HEK293T (cell line): ENCODE results near the gene RGL2.
"Not testable (repeated sequence)": the region's sequence is repeated elsewhere in the genome, so short reads cannot be mapped to it uniquely, and the experiment has no call there.

ENCODE experiments used
- CTCF ChIA-PET: fragments of 350-600 bp; formaldehyde crosslinking; extraction: SDS; loops from one replicate; lab custom pipeline; 2021; ENCODE audit warnings: antibody characterized with exemption, inconsistent platforms; lab: Yijun Ruan, JAX
- POLR2A ChIA-PET: fragments of 350-600 bp; formaldehyde crosslinking; extraction: SDS; loops from one replicate; lab custom pipeline; 2020; ENCODE audit warnings: antibody characterized with exemption, inconsistent platforms; lab: Yijun Ruan, JAX
- DNase-seq: peaks from one replicate; pipeline ENCODE4 v3.0.0; 2012; ENCODE audit warnings: mixed read lengths; ENCODE audit errors: extremely low spot score
- ARNT ChIP-seq: fragments of 450-650 bp; IDR thresholded peaks from 2 replicates; pipeline ENCODE4 v1.6.1; 2017; ENCODE audit warnings: mild to moderate bottlenecking
- BHLHE40 ChIP-seq: fragments of 450-650 bp; IDR thresholded peaks from 2 replicates; pipeline ENCODE4 v1.6.1; 2016; ENCODE audit warnings: mild to moderate bottlenecking, moderate library complexity, borderline replicate concordance
- CTBP1 ChIP-seq: fragments of 450-650 bp; IDR thresholded peaks from 2 replicates; pipeline ENCODE4 v1.6.1; 2016; ENCODE audit warnings: borderline replicate concordance
- ELF4 ChIP-seq: fragments of 450-650 bp; IDR thresholded peaks from 2 replicates; pipeline ENCODE4 v1.6.1; 2017; ENCODE audit warnings: antibody characterized with exemption
- FOXA1 ChIP-seq: fragments of 450-650 bp; IDR thresholded peaks from 2 replicates; pipeline ENCODE4 v1.6.1; 2016; ENCODE audit warnings: mild to moderate bottlenecking
- FOXK2 ChIP-seq: fragments of 450-650 bp; IDR thresholded peaks from 2 replicates; pipeline ENCODE4 v1.6.1; 2016; ENCODE audit warnings: mild to moderate bottlenecking
- FOXM1 ChIP-seq: fragments of 450-650 bp; IDR thresholded peaks from 2 replicates; pipeline ENCODE4 v1.6.1; 2017; ENCODE audit warnings: mild to moderate bottlenecking, borderline replicate concordance
- HDGF ChIP-seq: fragments of 450-650 bp; IDR thresholded peaks from 2 replicates; pipeline ENCODE4 v1.6.1; 2017; ENCODE audit warnings: antibody characterized with exemption, borderline replicate concordance
- L3MBTL2 ChIP-seq: fragments of 450-650 bp; conservative IDR thresholded peaks from 2 replicates; pipeline ENCODE4 v1.6.1; 2016; ENCODE audit warnings: mild to moderate bottlenecking
- LEF1 ChIP-seq: fragments of 450-650 bp; IDR thresholded peaks from 2 replicates; pipeline ENCODE4 v1.6.1; 2017; ENCODE audit warnings: mild to moderate bottlenecking, borderline replicate concordance
- NFRKB ChIP-seq: fragments of 450-650 bp; IDR thresholded peaks from 2 replicates; pipeline ENCODE4 v1.6.1; 2016; ENCODE audit warnings: mild to moderate bottlenecking, moderate library complexity
- SP1 ChIP-seq: fragments of 450-650 bp; IDR thresholded peaks from 2 replicates; pipeline ENCODE4 v1.6.1; 2017
- SUZ12 ChIP-seq: fragments of 450-650 bp; IDR thresholded peaks from 2 replicates; pipeline ENCODE4 v1.6.1; 2016; ENCODE audit warnings: mild to moderate bottlenecking
- TARDBP ChIP-seq: fragments of 450-650 bp; IDR thresholded peaks from 2 replicates; pipeline ENCODE4 v1.6.1; 2016
- ZNF384 ChIP-seq: fragments of 450-650 bp; IDR thresholded peaks from 2 replicates; pipeline ENCODE4 v1.6.1; 2016
- TF ChIP-seq, protein P1 (sequence below): fragments of 450-650 bp; IDR thresholded peaks from 2 replicates; pipeline ENCODE4 v1.6.1; 2016

The RGL2 gene

DNA sequence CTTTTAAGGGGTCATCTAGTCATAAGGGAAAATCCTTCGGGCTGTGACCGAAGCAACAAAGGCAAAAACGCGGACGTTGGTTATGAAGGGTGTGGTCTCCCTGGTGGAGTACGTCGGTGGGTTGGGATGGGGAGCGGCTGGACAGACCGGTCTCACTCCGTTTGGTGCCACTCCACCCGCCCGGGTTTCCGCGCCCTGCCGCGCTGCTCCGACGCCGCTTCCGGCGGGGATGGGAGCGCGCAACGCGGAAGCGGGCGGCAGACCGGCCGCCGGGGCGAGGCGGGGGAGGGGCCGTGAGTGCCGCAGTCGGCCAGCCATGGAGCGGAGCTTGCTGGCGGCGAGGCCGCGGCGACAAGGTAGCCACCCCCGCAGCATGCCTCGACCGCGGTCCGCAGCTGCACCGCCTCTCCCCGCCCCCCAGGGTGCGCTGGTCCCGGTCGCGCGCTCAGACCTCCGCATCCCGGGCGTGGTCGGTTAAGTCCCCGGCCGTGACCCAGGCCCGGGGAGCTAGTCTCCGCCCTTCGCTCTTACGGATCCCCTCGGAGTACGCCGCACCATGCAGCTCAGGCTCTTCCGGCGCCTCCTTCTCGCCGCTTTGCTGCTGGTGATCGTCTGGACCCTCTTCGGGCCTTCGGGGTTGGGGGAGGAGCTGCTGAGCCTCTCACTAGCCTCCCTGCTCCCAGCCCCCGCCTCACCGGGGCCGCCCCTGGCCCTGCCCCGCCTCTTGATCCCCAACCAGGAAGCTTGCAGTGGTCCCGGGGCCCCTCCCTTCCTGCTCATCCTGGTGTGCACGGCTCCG lies 21.7 kb downstream of the RGL2 start, which contains the start of gene B3GALT4:
Gene B3GALT4, plus strand, starts transcription at position 260 of the 799 bp plus-strand sequence. Its CDS starts 297 bp downstream, at position 557.
- ChIA-PET CTCF (interaction anchor here (0.8 to 1.9 kb wide), 10 partner anchors 12 to 322 kb away, joined by 3 to 16 read pairs (median 3); partner anchors contain the start of genes PFDN6 and WDR46), POLR2A (interaction anchor here (0.9 to 4.2 kb wide), 19 partner anchors 10 to 306 kb away, joined by 3 to 37 read pairs (median 5); partner anchors contain the start of genes PFDN6, RGL2, RING1 and TAPBP)
- TF ChIP-seq ELF4 (peak; percentile 28; the same call in 1 of the 2 replicates), LEF1 (peak; percentile 83; the same call in 1 of the 2 replicates), ZNF384 (no peak), HDGF (0 out of 2 replicates have a peak, but pooled peaks have one; percentile 46)
- peak; percentile 64 for DNase-seq

DNA sequence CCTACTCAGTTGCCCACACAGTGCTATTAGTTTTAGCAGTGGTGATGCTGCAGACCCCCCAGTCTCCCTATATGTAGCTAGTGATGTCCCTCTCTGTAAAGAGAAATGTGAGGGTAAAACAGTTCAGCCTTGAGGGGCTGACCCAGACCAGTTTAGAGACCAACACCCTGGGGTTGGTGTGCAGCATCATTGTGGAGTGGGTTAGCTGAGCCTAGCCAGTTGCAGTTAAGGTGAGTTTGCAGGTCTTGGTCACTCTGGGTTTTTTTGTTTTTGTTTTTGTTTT lies 22.2 kb downstream of the RGL2 start:
- DNase-seq: no peak
- TF ChIP-seq CTBP1 (no peak), LEF1 (no peak), FOXM1 (no peak), FOXK2 (no peak), HDGF (no peak), L3MBTL2 (no peak), ARNT (no peak), ZNF384 (no peak), NFRKB (no peak), BHLHE40 (no peak), FOXA1 (no peak), ELF4 (no peak), SUZ12 (no peak)
- TF ChIP-seq, protein P1, sequence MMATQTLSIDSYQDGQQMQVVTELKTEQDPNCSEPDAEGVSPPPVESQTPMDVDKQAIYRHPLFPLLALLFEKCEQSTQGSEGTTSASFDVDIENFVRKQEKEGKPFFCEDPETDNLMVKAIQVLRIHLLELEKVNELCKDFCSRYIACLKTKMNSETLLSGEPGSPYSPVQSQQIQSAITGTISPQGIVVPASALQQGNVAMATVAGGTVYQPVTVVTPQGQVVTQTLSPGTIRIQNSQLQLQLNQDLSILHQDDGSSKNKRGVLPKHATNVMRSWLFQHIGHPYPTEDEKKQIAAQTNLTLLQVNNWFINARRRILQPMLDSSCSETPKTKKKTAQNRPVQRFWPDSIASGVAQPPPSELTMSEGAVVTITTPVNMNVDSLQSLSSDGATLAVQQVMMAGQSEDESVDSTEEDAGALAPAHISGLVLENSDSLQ: no peak
- CTCF ChIA-PET: interaction anchor here (0.7 to 1.9 kb wide), 7 partner anchors 23 to 322 kb away, joined by 3 to 16 read pairs (median 3); no protein-coding TSS in a partner anchor
- POLR2A ChIA-PET: interaction anchor here (1.2 to 4.2 kb wide), 11 partner anchors 13 to 305 kb away, joined by 3 to 37 read pairs (median 6); partner anchors contain the start of genes PFDN6, RGL2, RING1 and TAPBP

- ChIA-PET POLR2A (interaction anchor here (1.2 to 4.2 kb wide), 8 partner anchors 13 to 114 kb away, joined by 3 to 37 read pairs (median 12); partner anchors contain the start of genes PFDN6, RGL2, RING1 and TAPBP), CTCF (interaction anchor here (0.7 to 1.9 kb wide), 5 partner anchors 24 to 321 kb away, joined by 3 to 16 read pairs (median 3); no protein-coding TSS in a partner anchor)
- not testable (repeated sequence) for DNase-seq
Observed at GRCh38 chr6:33275795-33276580, 22.8 kb downstream of the RGL2 start.

DNA sequence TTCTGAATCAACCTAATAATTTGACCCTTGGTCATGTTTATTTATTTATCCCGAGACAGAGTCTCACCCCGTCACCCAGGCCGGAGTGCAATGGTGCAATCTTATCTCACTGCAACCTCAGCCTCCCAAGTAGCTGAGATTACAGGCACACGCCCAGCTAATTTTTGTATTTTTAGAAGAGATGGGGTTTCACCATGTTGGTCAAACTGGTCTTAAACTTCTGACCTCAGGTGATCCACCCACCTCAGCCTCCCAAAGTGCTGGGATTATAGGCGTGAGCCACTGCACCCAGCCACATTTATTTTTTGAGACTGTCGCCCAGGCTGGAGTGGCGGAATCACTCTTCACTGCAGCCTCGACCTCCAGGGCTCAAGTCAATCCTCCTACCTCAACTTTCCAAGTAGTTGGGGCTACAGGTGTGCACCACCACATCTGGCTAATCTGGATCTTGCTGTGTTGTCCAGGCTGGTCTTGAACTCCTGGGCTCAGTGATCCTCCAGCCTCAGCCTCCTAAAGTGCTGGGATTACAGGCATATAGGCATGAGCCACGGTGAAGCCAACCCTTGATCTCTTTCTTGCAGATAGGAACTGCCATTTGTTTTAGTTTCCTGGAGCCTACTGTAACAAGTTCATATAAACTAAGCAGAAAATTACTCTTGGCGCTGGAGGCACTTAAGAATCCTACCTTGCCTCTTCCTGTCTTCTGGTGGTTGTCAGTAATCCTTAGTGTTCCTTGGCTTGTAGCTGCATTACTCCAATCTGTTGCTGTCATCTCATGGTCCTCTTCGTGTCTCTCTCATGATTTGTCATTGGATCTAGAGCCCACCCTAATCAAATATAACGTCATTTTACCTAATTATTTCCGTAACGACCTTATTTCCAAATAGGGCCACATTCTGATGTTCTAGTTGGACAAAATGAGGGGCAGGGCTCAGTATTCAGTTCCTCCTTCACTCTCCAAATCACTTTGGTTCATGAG lies 24.5 kb downstream of the RGL2 start:
- TF ChIP-seq TARDBP (no peak), NFRKB (no peak), SUZ12 (no peak), SP1 (no peak), ARNT (no peak), L3MBTL2 (no peak), FOXM1 (no peak), LEF1 (no peak), BHLHE40 (no peak), ZNF384 (no peak), ELF4 (no peak), FOXA1 (no peak), FOXK2 (no peak), CTBP1 (no peak)
- TF ChIP-seq, protein P1: no peak
- DNase-seq: no peak
- CTCF ChIA-PET: no interaction called here
- POLR2A ChIA-PET: no interaction called here

GRCh38 chr6:33273129-33273923 lies 25.4 kb downstream of the RGL2 start:
- DNase-seq: no peak
- POLR2A ChIA-PET: interaction anchor here (2.4 to 5.5 kb wide), 4 partner anchors 16 to 45 kb away, joined by 17 to 54 read pairs (median 26); partner anchors contain the start of genes PFDN6, RGL2, WDR46 and ZBTB22
- TF ChIP-seq FOXK2: no peak
- no peak for TF ChIP-seq ZNF384
- TF ChIP-seq BHLHE40: no peak
- TF ChIP-seq ARNT: no peak
- TF ChIP-seq SUZ12: no peak
- TF ChIP-seq FOXM1: no peak
- no peak for TF ChIP-seq L3MBTL2
- no peak for TF ChIP-seq HDGF
- no peak for TF ChIP-seq LEF1
- no peak for TF ChIP-seq TARDBP
- TF ChIP-seq NFRKB: no peak
- no peak for TF ChIP-seq FOXA1
- TF ChIP-seq CTBP1: no peak
- no peak for TF ChIP-seq ELF4
- CTCF ChIA-PET: no interaction called here
